Cerebellar cortex (tissue), 1 donor: ENCODE results near the gene TMEM135.
"Not testable (repeated sequence)": the region's sequence is repeated elsewhere in the genome, so short reads cannot be mapped to it uniquely, and the experiment has no call there.

ENCODE experiments used
- DNase-seq: peaks from one replicate; pipeline ENCODE4 v3.0.0-alpha.2; 2015; ENCODE audit warnings: low spot score

The TMEM135 gene

GRCh38 chr11:87037450-87038234 is at the start of gene TMEM135:
Gene TMEM135 (plus strand): TSS chr11:87037934. CDS start chr11:87038046, 112 bp downstream.
- DNase-seq: peak; percentile 91

- no peak for DNase-seq
Observed at GRCh38 chr11:86988351-86988881, 49.3 kb upstream of the TMEM135 start.

DNA sequence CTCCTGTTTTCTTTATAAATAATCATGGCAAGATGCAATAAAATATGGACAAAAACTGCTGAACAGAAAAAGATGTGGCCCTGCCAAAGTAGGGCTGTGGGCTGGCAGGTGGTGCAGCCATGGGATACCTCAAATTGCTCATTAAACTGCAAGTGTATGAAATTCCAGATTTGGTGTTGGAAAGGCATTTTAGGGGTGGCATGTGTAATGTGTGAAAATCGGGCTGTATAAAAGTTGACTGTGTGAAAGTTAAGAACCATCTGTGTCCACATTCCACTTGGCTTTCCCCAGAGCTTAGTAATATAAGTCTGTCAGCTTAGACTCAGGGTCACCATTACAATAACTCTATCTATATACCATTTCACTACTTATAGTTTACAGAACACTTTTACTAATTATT is 47.7 kb upstream of the TMEM135 start:
- DNase-seq: no peak

DNA sequence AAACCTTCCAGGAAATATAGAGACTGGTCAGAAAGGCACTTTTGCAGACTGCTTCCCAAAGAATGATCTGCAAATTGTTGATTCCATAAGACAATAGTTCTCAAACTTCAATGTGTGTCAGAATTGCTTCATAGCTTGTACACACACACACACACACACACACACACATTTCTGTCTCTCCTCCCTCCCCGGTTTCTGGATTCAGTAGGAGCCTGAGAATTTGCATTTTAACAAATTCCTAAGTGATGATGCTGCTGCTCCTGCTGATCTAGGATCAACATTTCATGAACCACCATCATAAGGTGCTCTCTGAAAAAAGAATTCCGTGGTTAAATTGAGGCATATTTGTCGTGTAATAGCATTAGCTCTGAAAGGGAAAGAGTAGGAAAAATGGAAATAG is 47.2 kb upstream of the TMEM135 start:
- no peak for DNase-seq

GRCh38 chr11:86991341-86991740 is 46.4 kb upstream of the TMEM135 start:
- no peak for DNase-seq

DNA sequence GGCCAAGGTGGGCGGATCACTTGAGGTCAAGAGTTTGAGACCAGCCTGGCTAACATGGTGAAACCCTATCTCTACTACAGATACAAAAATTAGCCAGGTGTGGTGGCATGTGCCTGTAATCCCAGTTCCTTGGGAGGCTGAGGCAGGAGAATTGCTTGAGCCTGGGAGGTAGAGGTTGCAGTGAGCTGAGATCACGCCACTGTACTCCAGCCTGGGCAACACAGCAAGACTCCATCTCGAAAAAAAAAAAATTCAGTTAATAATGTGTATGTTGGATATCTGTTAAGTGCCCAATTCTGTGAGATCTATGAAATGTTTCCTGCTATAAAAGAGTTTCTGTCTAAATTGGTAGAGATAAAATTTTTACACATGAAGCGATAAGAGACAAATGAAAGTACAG is 45.4 kb upstream of the TMEM135 start:
- DNase-seq: not testable (repeated sequence)

DNA sequence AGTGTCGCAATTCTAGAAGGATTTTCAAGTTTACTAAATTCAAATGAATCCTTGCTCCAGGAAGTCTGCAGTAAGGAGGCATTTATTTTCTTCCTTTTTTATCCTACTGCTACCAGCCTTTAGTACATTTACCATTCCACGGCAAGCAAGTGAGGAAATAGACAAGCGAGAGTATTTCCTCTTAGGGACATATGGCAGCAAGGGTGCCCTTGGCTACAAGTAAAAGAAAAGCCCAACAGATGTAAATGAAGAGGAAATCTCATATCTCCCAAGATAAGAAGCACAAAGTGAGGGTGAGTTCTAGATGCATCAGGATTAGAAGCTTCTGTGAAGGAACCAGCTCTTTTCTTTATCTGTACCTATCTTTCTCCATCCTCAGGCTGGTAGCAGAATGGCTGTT is 44.7 kb upstream of the TMEM135 start:
- DNase-seq: no peak

DNA sequence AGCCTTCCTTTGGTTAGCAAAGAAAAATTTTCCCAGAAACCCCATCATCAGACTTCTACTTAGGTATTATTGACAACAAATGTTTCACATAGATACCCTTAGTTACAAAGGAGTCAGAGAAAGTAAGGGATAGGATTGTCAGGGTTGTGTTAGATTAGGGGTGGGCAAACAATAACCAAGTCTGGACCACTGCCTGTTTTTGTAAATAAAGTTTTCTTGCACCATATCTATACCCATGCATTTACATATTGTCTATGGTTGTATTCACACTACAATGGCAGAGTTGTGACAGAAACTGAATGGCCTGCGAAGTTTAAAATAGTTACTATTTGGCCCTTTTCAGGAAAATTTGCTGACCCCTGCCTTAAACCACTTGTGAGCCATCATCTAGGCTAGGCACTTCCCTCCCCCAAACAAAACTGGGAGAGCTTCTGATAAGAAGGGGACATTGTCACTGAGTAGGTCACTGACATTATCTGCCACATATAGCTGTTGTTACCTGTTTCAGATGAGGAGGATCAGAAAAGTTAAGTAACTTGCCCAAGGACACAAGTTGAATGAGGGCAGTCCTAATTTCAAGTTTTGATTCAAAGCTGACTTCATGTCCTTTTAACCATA is 40.7 kb upstream of the TMEM135 start:
- no peak for DNase-seq

- no peak for DNase-seq
Observed at GRCh38 chr11:86999388-86999787, 38.3 kb upstream of the TMEM135 start.

DNA sequence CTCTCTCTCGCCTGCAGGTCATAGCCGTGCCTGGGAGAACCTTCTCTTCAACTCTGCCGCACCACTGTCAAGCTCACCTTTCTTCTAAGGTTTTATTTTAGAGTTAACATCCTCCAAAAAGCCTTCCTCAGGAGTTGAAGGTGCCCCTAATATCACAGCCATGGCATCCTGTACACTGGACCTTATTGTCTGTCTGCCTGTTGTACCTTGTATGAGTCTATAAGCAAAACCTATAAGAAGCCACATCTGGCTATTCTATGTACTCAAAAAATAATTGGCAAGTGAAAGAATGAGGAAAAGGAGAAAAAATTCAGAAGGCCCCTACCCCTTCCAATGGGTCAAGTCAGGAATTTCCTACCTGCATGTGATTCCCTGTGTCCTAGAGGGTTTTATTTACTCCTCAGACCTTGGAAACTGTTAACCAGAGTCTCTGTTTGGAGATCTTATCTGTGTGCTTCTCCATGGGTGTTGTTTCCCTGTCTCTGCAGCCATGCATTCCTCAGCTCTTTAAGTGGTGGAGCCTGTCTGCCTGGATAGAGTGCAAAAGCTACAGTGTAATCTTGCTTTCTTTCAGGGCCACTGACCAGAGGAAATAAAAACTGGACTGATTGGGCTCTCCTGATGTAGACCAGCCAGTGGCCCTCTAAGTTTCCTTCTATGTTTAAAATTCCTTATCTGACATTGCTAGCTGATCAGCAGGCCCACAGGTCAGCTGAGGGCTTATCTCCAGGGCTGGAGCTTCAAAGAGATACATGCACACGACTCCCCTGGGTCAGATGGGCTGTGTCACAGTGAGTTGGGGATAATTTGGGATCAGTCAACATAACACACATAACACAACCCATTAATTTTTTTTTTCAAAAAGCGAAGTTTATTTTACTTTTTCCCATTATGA is 37.6 kb upstream of the TMEM135 start:
- DNase-seq: peak; percentile 30

- no peak for DNase-seq
Observed at GRCh38 chr11:87002918-87003317, 34.8 kb upstream of the TMEM135 start.

DNA sequence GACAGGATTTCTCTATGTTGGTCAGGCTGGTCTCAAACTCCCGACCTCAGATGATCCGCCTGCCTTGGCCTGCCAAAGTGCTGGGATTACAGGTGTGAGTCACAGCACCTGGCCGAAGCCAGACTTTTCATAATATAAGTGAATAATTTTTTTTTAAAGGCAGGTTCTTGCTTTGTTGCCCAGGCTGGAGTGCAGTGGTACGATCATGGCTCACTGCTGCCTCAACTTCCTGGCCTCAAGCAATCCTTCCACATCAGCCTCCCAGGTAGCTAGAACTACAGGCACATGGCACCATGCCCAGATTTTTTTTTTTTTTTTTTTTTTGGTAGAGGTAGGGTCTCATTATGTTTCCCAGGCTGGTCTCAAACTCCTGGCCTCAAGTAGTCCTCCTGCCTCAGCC is 33.5 kb upstream of the TMEM135 start:
- DNase-seq: not testable (repeated sequence)

DNA sequence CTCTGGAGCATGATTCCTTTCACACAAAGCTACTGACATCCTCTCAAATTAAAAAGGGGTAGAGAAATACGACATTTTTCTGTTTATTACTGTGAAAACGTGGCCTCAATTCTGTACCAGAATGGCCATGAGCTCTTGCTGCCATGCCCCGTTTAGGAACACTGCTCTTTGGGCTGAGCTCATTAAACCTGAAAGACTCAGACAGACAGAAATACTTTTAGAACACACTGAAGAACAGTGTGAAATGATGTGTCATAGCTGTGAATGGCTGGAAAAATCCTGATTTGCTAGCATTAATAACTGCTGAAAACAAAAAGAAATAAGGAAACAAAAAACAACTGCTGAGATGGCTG is 32.2 kb upstream of the TMEM135 start:
- DNase-seq: no peak

GRCh38 chr11:87006035-87006434 is 31.7 kb upstream of the TMEM135 start:
- DNase-seq: no peak

GRCh38 chr11:87007963-87008362 is 29.8 kb upstream of the TMEM135 start:
- DNase-seq: no peak

DNA sequence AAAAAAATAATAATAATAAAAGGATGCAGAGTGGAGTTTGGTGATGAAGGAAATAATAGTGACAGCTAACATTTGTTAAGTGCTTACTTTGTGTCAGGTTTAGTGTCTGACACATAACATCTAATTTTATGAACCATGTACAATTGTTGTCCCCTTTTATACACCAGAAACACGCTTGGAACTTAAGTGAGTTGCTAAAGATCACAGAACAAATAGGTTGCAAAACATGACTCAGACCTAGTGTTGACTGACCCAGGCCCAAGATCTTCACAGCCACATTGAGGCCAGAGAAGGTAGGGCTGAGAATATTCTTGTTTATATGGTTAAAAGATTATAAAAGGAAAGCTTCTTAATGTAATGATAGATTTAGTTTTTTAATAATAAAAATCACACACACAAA is 25.6 kb upstream of the TMEM135 start:
- DNase-seq: no peak

- no peak for DNase-seq
Observed at GRCh38 chr11:87012673-87013072, 25.1 kb upstream of the TMEM135 start.

DNA sequence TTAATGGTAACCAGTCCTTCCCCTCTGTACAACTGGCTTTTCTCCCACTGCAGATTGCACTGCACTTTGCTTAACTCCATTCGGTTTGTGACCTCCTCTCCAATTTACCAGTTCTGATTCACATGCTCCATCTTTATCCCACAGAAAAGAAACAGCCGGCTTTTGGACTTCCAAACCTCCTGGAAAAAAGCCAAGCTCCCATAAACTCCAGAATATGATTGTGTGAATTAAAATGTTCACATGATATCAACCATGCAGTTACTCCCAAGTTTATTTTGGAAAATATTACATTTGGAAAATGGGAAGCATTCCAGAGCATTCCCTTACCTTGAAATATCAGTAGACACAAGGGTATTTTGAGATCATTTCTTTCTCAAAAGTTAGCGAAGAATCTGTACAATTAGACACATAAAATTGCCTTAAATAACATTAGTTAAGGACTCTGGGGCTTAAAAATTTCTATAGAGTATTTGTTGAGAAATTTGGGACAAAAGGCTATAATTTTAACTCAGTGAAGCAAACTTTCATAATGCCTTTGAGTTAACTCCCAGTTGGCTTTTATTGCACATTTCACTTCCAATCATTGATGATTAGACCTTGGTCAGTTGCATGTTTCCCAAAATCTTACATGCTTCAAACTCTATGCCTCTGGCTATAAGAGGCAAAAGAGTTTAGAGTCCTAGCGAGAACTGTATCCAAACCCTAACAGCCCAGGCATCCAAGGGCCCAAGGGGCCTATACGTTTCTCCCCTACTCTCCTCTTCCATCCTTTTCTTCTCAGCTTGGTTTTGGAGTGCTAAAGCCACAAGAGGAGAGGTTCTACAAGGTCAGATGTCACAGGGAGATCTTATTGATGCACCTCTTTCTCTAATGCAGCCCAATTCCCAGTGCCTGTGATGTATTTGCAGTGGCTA is 23.6 kb upstream of the TMEM135 start:
- no peak for DNase-seq

GRCh38 chr11:87015645-87016044 is 22.1 kb upstream of the TMEM135 start:
- DNase-seq: no peak

- no peak for DNase-seq
Observed at GRCh38 chr11:87019613-87020271, 18.0 kb upstream of the TMEM135 start.

DNA sequence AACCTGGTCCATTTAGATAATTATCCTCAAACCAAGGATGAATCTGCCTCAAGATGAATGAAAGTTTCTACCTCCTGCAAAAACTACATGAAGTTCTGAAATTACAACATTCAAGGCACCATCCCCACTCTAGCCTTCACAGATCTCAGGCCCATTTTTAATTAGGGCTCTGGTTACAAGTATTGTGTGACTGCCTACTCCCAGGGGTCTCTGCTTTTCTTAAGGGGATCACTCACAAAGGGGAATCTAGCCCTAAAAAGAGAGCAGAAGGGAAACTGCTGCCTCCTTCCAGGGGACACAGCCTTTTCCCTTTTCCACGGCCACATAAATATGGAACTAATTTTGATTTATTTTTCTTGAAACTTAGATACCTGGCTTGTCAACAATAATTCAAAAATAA is 17.4 kb upstream of the TMEM135 start:
- no peak for DNase-seq
